ENCODE measurements around the gene TBX1.

GRCh38 chr22:19811211-19811621 is 50.6 kb downstream of the TBX1 start:
- no peak for TF ChIP-seq CEBPB (IDR thresholded peaks at IDR 0.05; ENCODE audit: low read depth)
- TF ChIP-seq EZH2 (IDR thresholded peaks at IDR 0.05), result no peak
- no peak for TF ChIP-seq CTCF (IDR thresholded peaks at IDR 0.05 in 2 of 3, conservative IDR thresholded peaks at IDR 0.05 in 1 of 3; ENCODE audit: borderline replicate concordance in 1 of 3, insufficient read depth in 1 of 3, low read depth in 2 of 3, low read length in 2 of 3)
- TF ChIP-seq CBX3 (IDR thresholded peaks at IDR 0.05; ENCODE audit: low read depth), result no peak

All from HCT116 (cell line).